ENCODE measurements around the gene MFSD1. TPM values are rescaled to one million over a fixed set of nuclear protein-coding genes. Genes with fewer than 3 reads are reported as not detected.

The MFSD1 gene
- total RNA-seq, 2 experiments from 2014 or later = 26.0 to 27.3 TPM

- no peak for DNase-seq (ENCODE audit: low spot score)
- Histone ChIP-seq H3K27ac (ENCODE audit: low read depth, low read length, poor library complexity, severe bottlenecking) (no peak overlapping the region), H3K4me3 (ENCODE audit: low read depth, low read length, poor library complexity, severe bottlenecking) (no peak overlapping the region), H3K4me1 (ENCODE audit: insufficient read depth, low read length, poor library complexity, severe bottlenecking) (peaks cover 21% of the 10 kb centered on the region), H2AFZ (ENCODE audit: low read length) (no peak overlapping the region), H3K36me3 (ENCODE audit: insufficient read depth, low read length) (peaks cover 44% of the 10 kb centered on the region), H4K20me1 (ENCODE audit: insufficient read depth, low read length) (no peaks in the 10 kb centered on the region), H3K9me3 (ENCODE audit: low read length) (no peaks in the 10 kb centered on the region), H3K4me2 (ENCODE audit: low read length) (peak overlapping the region; percentile 94; the same call in 1 of the 2 replicates), H3K9me2 (ENCODE audit: insufficient read depth, low read length) (no peaks in the 10 kb centered on the region), H3K79me2 (ENCODE audit: insufficient read depth, low read depth, low read length) (peaks cover 21% of the 10 kb centered on the region; the same call in 1 of the 2 replicates)
- ChIA-PET CTCF (ENCODE audit: unreplicated experiment) (no interaction called here), POLR2A (no interaction called here)
- no TSS peak for BruUV-seq (replicated peaks)
- no peak for TF ChIP-seq CTCF (conservative IDR thresholded peaks at IDR 0.05; ENCODE audit: low read length)
- no peak for TF ChIP-seq EZH2phosphoT487 (IDR thresholded peaks at IDR 0.05; ENCODE audit: borderline replicate concordance, low read depth, low read length)
- intact Hi-C loops (cut with micrococcal nuclease; ENCODE audit: unreplicated experiment) = loop anchor here (10.0 kb wide), 1 partner anchor 710 kb away; no protein-coding TSS in a partner anchor
Measured at GRCh38 chr3:158804441-158804840, 2.6 kb downstream of the MFSD1 start.

GRCh38 chr3:158808697-158809096 is 6.8 kb downstream of the MFSD1 start:
- Histone ChIP-seq H3K9me3 (ENCODE audit: low read length) (no peaks in the 10 kb centered on the region), H3K79me2 (ENCODE audit: insufficient read depth, low read depth, low read length) (peaks cover 6% of the 10 kb centered on the region; the same call in 1 of the 2 replicates), H3K4me3 (ENCODE audit: low read depth, low read length, poor library complexity, severe bottlenecking) (no peak overlapping the region), H2AFZ (ENCODE audit: low read length) (no peak overlapping the region), H3K4me2 (ENCODE audit: low read length) (no peak overlapping the region), H3K4me1 (ENCODE audit: insufficient read depth, low read length, poor library complexity, severe bottlenecking) (peaks cover under 1% of the 10 kb centered on the region), H4K20me1 (ENCODE audit: insufficient read depth, low read length) (no peaks in the 10 kb centered on the region), H3K27ac (ENCODE audit: low read depth, low read length, poor library complexity, severe bottlenecking) (no peak overlapping the region), H3K9me2 (ENCODE audit: insufficient read depth, low read length) (no peaks in the 10 kb centered on the region), H3K36me3 (ENCODE audit: insufficient read depth, low read length) (peaks cover 79% of the 10 kb centered on the region)
- BruUV-seq (replicated peaks) = no TSS peak
- no peak for DNase-seq (ENCODE audit: low spot score)
- POLR2A ChIA-PET = interaction anchor here (1.2 kb wide), 1 partner anchor 10 kb away, joined by 3 read pairs; no protein-coding TSS in a partner anchor
- CTCF ChIA-PET (ENCODE audit: unreplicated experiment) = no interaction called here
- TF ChIP-seq CTCF (conservative IDR thresholded peaks at IDR 0.05; ENCODE audit: low read length) (no peak), EZH2phosphoT487 (IDR thresholded peaks at IDR 0.05; ENCODE audit: borderline replicate concordance, low read depth, low read length) (no peak)
- intact Hi-C loops (cut with micrococcal nuclease; ENCODE audit: unreplicated experiment) = loop anchor here (10.0 kb wide), 1 partner anchor 714 kb away; no protein-coding TSS in a partner anchor

GRCh38 chr3:158809642-158810041 is 7.8 kb downstream of the MFSD1 start:
- ChIA-PET POLR2A (interaction anchor here (0.8 to 0.9 kb wide), 2 partner anchors 9 to 55 kb away, joined by 3 read pairs; no protein-coding TSS in a partner anchor), CTCF (ENCODE audit: unreplicated experiment) (no interaction called here)
- Histone ChIP-seq H3K4me2 (ENCODE audit: low read length) (no peak overlapping the region), H3K4me3 (ENCODE audit: low read depth, low read length, poor library complexity, severe bottlenecking) (no peak overlapping the region), H3K36me3 (ENCODE audit: insufficient read depth, low read length) (peaks cover 83% of the 10 kb centered on the region), H3K79me2 (ENCODE audit: insufficient read depth, low read depth, low read length) (no peaks in the 10 kb centered on the region), H2AFZ (ENCODE audit: low read length) (no peak overlapping the region), H4K20me1 (ENCODE audit: insufficient read depth, low read length) (no peaks in the 10 kb centered on the region), H3K4me1 (ENCODE audit: insufficient read depth, low read length, poor library complexity, severe bottlenecking) (no peaks in the 10 kb centered on the region), H3K9me2 (ENCODE audit: insufficient read depth, low read length) (no peaks in the 10 kb centered on the region), H3K9me3 (ENCODE audit: low read length) (no peaks in the 10 kb centered on the region), H3K27ac (ENCODE audit: low read depth, low read length, poor library complexity, severe bottlenecking) (no peak overlapping the region)
- intact Hi-C loops (cut with micrococcal nuclease; ENCODE audit: unreplicated experiment) = loop anchor here (10.0 kb wide), 1 partner anchor 715 kb away; no protein-coding TSS in a partner anchor
- BruUV-seq (replicated peaks) = no TSS peak
- no peak for DNase-seq (ENCODE audit: low spot score)
- TF ChIP-seq EZH2phosphoT487 (IDR thresholded peaks at IDR 0.05; ENCODE audit: borderline replicate concordance, low read depth, low read length) = no peak
- no peak for TF ChIP-seq CTCF (conservative IDR thresholded peaks at IDR 0.05; ENCODE audit: low read length)
